ENCODE data around the gene PXMP4. TPM values are rescaled to one million over a fixed set of nuclear protein-coding genes. Genes with fewer than 3 reads are reported as not detected.

PXMP4 gene
- total RNA-seq, 1 experiment from 2014 or later: 3.3 TPM

- ChIA-PET CTCF (no interaction called here), POLR2A (no interaction called here)
- Mint-ChIP-seq H3K27ac (no peak overlapping the region), H3K36me3 (no peaks in the 10 kb centered on the region), H3K4me1 (peaks cover 10% of the 10 kb centered on the region), H3K9me3 (peaks cover 3% of the 10 kb centered on the region), H3K4me3 (no peak overlapping the region), H3K27me3 (ENCODE audit: low read depth) (no peaks in the 10 kb centered on the region)
- TF ChIP-seq TEAD1 (CRISPR knock-in tag; IDR thresholded peaks at IDR 0.05) (no peak), TP53 (CRISPR knock-in tag; IDR thresholded peaks at IDR 0.05) (no peak), SMAD4 (CRISPR knock-in tag; IDR thresholded peaks at IDR 0.05) (no peak), ERG (CRISPR knock-in tag; IDR thresholded peaks at IDR 0.05) (no peak), ZNF396 (CRISPR knock-in tag; IDR thresholded peaks at IDR 0.05; ENCODE audit: borderline replicate concordance) (no peak), ZNF532 (CRISPR knock-in tag; IDR thresholded peaks at IDR 0.05; ENCODE audit: borderline replicate concordance) (no peak), ZNF121 (CRISPR knock-in tag; IDR thresholded peaks at IDR 0.05) (no peak), ZNF138 (CRISPR knock-in tag; conservative IDR thresholded peaks at IDR 0.05) (no peak), IRF2 (CRISPR knock-in tag; IDR thresholded peaks at IDR 0.05; ENCODE audit: borderline replicate concordance, low read depth) (no peak), MAX (CRISPR knock-in tag; IDR thresholded peaks at IDR 0.05) (no peak), ZMAT4 (CRISPR knock-in tag; IDR thresholded peaks at IDR 0.05) (no peak), NFATC4 (CRISPR knock-in tag; IDR thresholded peaks at IDR 0.05) (no peak), SMAD3 (CRISPR knock-in tag; IDR thresholded peaks at IDR 0.05; ENCODE audit: borderline replicate concordance) (no peak), ZBTB21 (CRISPR knock-in tag; IDR thresholded peaks at IDR 0.05; ENCODE audit: borderline replicate concordance) (no peak), ARID4B (CRISPR knock-in tag; IDR thresholded peaks at IDR 0.05; ENCODE audit: borderline replicate concordance) (no peak), CBFB (CRISPR knock-in tag; IDR thresholded peaks at IDR 0.05; ENCODE audit: low read depth) (no peak), USF1 (CRISPR knock-in tag; IDR thresholded peaks at IDR 0.05) (no peak)
- TF ChIP-seq, protein P1, sequence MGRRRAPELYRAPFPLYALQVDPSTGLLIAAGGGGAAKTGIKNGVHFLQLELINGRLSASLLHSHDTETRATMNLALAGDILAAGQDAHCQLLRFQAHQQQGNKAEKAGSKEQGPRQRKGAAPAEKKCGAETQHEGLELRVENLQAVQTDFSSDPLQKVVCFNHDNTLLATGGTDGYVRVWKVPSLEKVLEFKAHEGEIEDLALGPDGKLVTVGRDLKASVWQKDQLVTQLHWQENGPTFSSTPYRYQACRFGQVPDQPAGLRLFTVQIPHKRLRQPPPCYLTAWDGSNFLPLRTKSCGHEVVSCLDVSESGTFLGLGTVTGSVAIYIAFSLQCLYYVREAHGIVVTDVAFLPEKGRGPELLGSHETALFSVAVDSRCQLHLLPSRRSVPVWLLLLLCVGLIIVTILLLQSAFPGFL (CRISPR knock-in tag; IDR thresholded peaks at IDR 0.05; ENCODE audit: borderline replicate concordance): no peak
- TF ChIP-seq, protein P2, sequence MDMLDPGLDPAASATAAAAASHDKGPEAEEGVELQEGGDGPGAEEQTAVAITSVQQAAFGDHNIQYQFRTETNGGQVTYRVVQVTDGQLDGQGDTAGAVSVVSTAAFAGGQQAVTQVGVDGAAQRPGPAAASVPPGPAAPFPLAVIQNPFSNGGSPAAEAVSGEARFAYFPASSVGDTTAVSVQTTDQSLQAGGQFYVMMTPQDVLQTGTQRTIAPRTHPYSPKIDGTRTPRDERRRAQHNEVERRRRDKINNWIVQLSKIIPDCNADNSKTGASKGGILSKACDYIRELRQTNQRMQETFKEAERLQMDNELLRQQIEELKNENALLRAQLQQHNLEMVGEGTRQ (CRISPR knock-in tag; IDR thresholded peaks at IDR 0.05): no peak
- TF ChIP-seq, protein P3, sequence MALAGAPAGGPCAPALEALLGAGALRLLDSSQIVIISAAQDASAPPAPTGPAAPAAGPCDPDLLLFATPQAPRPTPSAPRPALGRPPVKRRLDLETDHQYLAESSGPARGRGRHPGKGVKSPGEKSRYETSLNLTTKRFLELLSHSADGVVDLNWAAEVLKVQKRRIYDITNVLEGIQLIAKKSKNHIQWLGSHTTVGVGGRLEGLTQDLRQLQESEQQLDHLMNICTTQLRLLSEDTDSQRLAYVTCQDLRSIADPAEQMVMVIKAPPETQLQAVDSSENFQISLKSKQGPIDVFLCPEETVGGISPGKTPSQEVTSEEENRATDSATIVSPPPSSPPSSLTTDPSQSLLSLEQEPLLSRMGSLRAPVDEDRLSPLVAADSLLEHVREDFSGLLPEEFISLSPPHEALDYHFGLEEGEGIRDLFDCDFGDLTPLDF (CRISPR knock-in tag; IDR thresholded peaks at IDR 0.05): no peak
- DNase-seq (ENCODE audit: low spot score): no peak
- peak; percentile 22; the same call in 1 of the 2 replicates for ATAC-seq
Measured at GRCh38 chr20:33709398-33709797, 10.7 kb downstream of the PXMP4 start.

Measured in WTC11 (cell line).